ENCODE results near the gene TNFRSF1B.
"Not testable (repeated sequence)": the region's sequence is repeated elsewhere in the genome, so short reads cannot be mapped to it uniquely, and the experiment has no call there.

- not testable (repeated sequence) for TF ChIP-seq BHLHE40 (IDR thresholded peaks at IDR 0.05; ENCODE audit: borderline replicate concordance); SUZ12 (IDR thresholded peaks at IDR 0.05); SP1 (IDR thresholded peaks at IDR 0.05); FOXM1 (IDR thresholded peaks at IDR 0.05; ENCODE audit: borderline replicate concordance); CTBP1 (IDR thresholded peaks at IDR 0.05; ENCODE audit: borderline replicate concordance)
These were observed 55.9 kb downstream of the TNFRSF1B start for GRCh38 chr1:12222700-12223099.
